Prostate gland (tissue), 2 donors: ENCODE data around the gene GADL1. TPM values are rescaled to one million over a fixed set of nuclear protein-coding genes. Genes with fewer than 3 reads are reported as not detected.

ENCODE experiments used
- DNase-seq: peaks from one replicate; pipeline ENCODE4 v3.0.0-alpha.2; 2019; ENCODE audit warnings: low spot score
- H3K27ac ChIP-seq, 2 donors: fragments of 200-600 bp; sonication (generic); 2 replicates each; pipeline ENCODE4 v1.5.1; 2017 to 2019
- H3K27me3 ChIP-seq: fragments of 200-600 bp; sonication (generic); replicated peaks from 2 replicates; pipeline ENCODE4 v1.5.1; 2019; ENCODE audit not compliant: insufficient read depth
- H3K36me3 ChIP-seq, 2 donors: fragments of 200-600 bp; sonication (generic); 1 replicate in 1 of 2; 2 replicates in 1 of 2; pipeline versions ENCODE4 v1.5.1 to v1.8.1; 2017 to 2019
- H3K4me1 ChIP-seq: fragments of 200-600 bp; sonication (generic); replicated peaks from 2 replicates; pipeline ENCODE4 v1.5.1; 2019
- H3K4me3 ChIP-seq, 2 donors: fragments of 200-600 bp; sonication (generic); 2 replicates each; pipeline ENCODE4 v1.5.1; 2017 to 2019
- H3K9me3 ChIP-seq: fragments of 200-600 bp; sonication (generic); 2 replicates; pipeline ENCODE4 v1.5.1; 2017
- POLR2A ChIP-seq: fragments of 450-650 bp; IDR thresholded peaks from one replicate; pipeline ENCODE4 v1.6.1; 2016; ENCODE audit warnings: antibody characterized with exemption, mild to moderate bottlenecking
- POLR2AphosphoS5 ChIP-seq: sonication (generic); formaldehyde crosslinking; IDR thresholded peaks from one replicate; pipeline ENCODE4 v1.6.1; 2017; ENCODE audit warnings: antibody characterized with exemption
- WGBS: methylation state at CpG from one replicate; pipeline ENCODE4 v1.1.5; 2018; 5-methylcytosine and 5-hydroxymethylcytosine counted together
- intact Hi-C: fragments of 100-400 bp; cut with DNase I; formaldehyde crosslinking; loops from one replicate; pipeline ENCODE4 v1.14.2; 2022
- total RNA-seq, 2 donors: library from RNA; depleted of rRNA; stranded (reverse); fragments of >200 nt; gene quantifications; one replicate each; pipeline ENCODE4 v1.1.0, GENCODE V29; 2016
- TF ChIP-seq, protein P1 (sequence below), 4 experiments: fragments of 200-600 bp in 2 of 4; fragments of 450-650 bp in 2 of 4; sonication (generic) in 2 of 4; IDR thresholded peaks; 1 replicate in 3 of 4; 2 replicates in 1 of 4; pipeline ENCODE4 v1.5.1; 2016 to 2019; ENCODE audit warnings: antibody characterized with exemption in 4 of 4, mild to moderate bottlenecking in 2 of 4, moderate library complexity in 2 of 4

Gene GADL1
- total RNA-seq, 2 donors from 2014 or later = not detected

DNA sequence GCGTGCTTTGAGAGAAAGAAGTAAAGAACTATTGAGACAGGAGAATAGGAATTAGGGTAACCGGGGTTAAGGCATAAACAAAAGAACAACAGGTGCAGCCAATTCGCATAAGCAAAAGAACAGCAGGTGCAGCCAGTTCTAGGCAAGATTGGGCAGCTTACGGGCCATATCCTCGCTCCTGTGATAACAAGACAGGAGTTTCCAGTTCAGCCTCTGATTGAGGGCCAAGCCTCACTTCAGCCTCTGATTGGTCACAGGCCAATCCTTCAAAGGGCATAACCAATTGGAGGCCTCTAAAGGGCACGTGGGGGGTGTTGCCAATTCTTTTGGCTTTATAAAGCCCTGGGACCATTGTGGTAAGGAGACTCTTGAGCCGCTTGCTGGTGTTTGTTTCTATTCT, 143.5 kb downstream of the GADL1 start:
- TF ChIP-seq POLR2A = no peak
- TF ChIP-seq, protein P1, sequence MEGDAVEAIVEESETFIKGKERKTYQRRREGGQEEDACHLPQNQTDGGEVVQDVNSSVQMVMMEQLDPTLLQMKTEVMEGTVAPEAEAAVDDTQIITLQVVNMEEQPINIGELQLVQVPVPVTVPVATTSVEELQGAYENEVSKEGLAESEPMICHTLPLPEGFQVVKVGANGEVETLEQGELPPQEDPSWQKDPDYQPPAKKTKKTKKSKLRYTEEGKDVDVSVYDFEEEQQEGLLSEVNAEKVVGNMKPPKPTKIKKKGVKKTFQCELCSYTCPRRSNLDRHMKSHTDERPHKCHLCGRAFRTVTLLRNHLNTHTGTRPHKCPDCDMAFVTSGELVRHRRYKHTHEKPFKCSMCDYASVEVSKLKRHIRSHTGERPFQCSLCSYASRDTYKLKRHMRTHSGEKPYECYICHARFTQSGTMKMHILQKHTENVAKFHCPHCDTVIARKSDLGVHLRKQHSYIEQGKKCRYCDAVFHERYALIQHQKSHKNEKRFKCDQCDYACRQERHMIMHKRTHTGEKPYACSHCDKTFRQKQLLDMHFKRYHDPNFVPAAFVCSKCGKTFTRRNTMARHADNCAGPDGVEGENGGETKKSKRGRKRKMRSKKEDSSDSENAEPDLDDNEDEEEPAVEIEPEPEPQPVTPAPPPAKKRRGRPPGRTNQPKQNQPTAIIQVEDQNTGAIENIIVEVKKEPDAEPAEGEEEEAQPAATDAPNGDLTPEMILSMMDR (IDR thresholded peaks at IDR 0.05) = no peak
- no peak for TF ChIP-seq POLR2AphosphoS5
- DNase-seq = no peak
- WGBS = 77% methylated on average over 7 of the region's 7 CpGs
- intact Hi-C loops = no loop called here
- Histone ChIP-seq H3K27me3 (peaks cover 4% of the 10 kb centered on the region), H3K4me3 (no peak overlapping the region), H3K36me3 (no peaks in the 10 kb centered on the region), H3K4me1 (no peaks in the 10 kb centered on the region), H3K9me3 (no peaks in the 10 kb centered on the region), H3K27ac (no peak overlapping the region)

DNA sequence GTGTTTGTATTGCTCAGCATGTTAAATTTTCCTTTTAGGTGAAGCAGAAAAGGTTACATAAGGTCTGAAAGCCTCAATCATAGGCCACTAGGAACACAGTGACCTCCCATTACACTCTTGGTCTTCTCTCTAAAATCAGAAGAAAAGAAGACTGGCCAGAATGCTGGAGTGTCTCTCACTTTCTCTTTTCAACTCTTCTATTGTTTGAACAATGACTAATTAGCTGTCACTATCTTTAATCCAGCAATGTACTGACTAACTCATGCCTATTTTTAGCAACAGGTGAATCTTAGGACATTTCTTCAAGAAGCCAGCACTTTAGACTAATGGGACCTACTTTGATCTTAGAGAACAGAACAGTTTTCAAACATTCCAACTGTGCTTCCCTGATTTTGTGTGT, 145.2 kb downstream of the GADL1 start:
- Histone ChIP-seq H3K4me3 (no peak overlapping the region), H3K9me3 (no peaks in the 10 kb centered on the region), H3K27ac (no peak overlapping the region), H3K4me1 (no peaks in the 10 kb centered on the region), H3K27me3 (peaks cover 2% of the 10 kb centered on the region), H3K36me3 (no peaks in the 10 kb centered on the region)
- TF ChIP-seq POLR2A = no peak
- intact Hi-C loops = loop anchor here (5.0 kb wide), 1 partner anchor 707 kb away; no protein-coding TSS in a partner anchor
- DNase-seq = no peak

DNA sequence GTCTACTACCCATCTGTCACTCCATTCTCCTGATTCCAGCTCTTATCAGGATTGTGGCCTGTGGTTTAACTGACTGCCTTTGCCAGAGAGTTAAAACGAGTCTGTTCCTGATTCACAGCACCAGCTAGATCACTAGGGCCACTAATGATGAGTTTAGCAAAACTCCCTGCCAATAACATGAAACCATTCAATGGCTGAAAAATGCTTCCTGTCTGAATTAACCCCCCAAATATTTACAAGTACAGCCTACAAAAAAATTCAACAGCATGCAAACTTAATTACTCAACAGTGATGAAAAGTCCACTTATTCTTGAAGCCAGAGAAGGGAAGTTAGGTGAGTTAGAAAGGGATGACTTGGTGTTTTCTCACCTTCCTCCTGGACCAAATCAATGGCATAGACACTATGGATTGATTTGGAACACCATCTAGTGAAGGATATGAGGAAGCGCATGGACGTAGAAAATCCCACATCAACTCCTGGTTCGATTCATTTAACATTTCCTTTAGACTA, 146.6 kb downstream of the GADL1 start:
- intact Hi-C loops = loop anchor here (5.0 kb wide), 1 partner anchor 706 kb away; no protein-coding TSS in a partner anchor
- Histone ChIP-seq H3K27ac (no peak overlapping the region), H3K9me3 (no peaks in the 10 kb centered on the region), H3K36me3 (no peaks in the 10 kb centered on the region), H3K27me3 (no peaks in the 10 kb centered on the region), H3K4me3 (no peak overlapping the region), H3K4me1 (no peaks in the 10 kb centered on the region)
- DNase-seq = no peak
- TF ChIP-seq POLR2AphosphoS5 (no peak), POLR2A (no peak)
- TF ChIP-seq, protein P1 (IDR thresholded peaks at IDR 0.05) = peak in 2 of 4 experiments; percentile 9 to 33
- WGBS = 64% methylated on average over 4 of the region's 4 CpGs

DNA sequence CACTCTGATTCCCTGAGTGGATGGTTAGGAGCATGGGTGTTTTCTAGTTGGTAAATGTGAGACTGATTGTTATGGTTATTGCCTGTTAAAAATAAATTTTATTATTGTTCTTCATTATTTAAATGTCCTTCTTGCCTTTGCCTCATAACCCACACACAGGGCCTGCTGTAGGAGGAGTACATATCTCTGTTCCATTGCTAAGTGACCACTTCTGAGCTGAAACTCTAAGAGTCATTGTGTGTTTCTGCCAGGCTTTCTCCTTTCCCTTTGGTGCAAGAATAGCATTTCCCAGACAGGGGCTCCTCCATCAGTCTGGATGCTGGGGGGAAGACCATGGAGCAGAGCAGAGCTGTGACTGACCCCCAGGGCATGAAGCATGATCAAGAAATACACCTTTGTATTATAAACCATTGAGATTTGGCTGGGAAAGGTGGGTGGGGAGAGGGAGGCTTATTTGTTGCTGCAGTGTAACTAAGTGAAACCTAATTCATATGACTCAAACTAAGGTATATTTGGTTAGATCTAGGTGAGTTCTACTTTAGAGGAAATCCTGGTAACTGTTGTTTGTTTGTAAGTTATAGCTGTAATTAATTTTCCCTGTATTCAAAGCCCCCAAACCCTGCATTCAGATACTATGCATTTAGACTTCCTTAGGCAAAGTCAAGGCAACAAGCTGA, 150.7 kb downstream of the GADL1 start:
- TF ChIP-seq POLR2A (no peak), POLR2AphosphoS5 (no peak)
- TF ChIP-seq, protein P1 (IDR thresholded peaks at IDR 0.05) = no peak

GRCh38 chr3:30742796-30743619, 151.5 kb downstream of the GADL1 start:
- no peak for DNase-seq
- H3K9me3 ChIP-seq = no peaks in the 10 kb centered on the region
- H3K4me1 ChIP-seq = no peaks in the 10 kb centered on the region
- no peaks in the 10 kb centered on the region for H3K36me3 ChIP-seq
- intact Hi-C loops = no loop called here
- 87% methylated on average over 4 of the region's 4 CpGs for WGBS
- no peak overlapping the region for H3K27ac ChIP-seq
- TF ChIP-seq POLR2A (no peak), POLR2AphosphoS5 (no peak)
- TF ChIP-seq, protein P1 (IDR thresholded peaks at IDR 0.05) = no peak
- H3K27me3 ChIP-seq = no peaks in the 10 kb centered on the region
- no peak overlapping the region for H3K4me3 ChIP-seq

More for the DNA sequence above, 150.7 kb downstream of the GADL1 start:
- Histone ChIP-seq H3K27ac (no peak overlapping the region), H3K9me3 (no peaks in the 10 kb centered on the region), H3K4me3 (no peak overlapping the region), H3K36me3 (no peaks in the 10 kb centered on the region), H3K4me1 (no peaks in the 10 kb centered on the region), H3K27me3 (no peaks in the 10 kb centered on the region)
- DNase-seq = no peak
- intact Hi-C loops = no loop called here
